Motor neuron (in vitro differentiated cells): Measurements from ENCODE around the gene COG6. TPM values are rescaled to one million over a fixed set of nuclear protein-coding genes. Genes with fewer than 3 reads are reported as not detected.

Experiments used
- ATAC-seq, 8 experiments: fragments of 200-7000 bp; cut with Tn5 transposase; replicated peaks in 6 of 8; 2 replicates each; pipeline ENCODE4 v1.8.0; 2021; ENCODE audit warnings: mild to moderate bottlenecking in 8 of 8, moderate library complexity in 8 of 8
- H3K27ac ChIP-seq, 2 donors: fragments of 250-450 bp; sonication (Bioruptor Pico); 2 replicates each; pipeline ENCODE4 v1.9.0; 2021; ENCODE audit warnings: antibody characterized with exemption in 2 of 2, mild to moderate bottlenecking in 2 of 2, moderate library complexity in 1 of 2
- H3K4me1 ChIP-seq, 2 donors: fragments of 250-450 bp; sonication (Bioruptor Pico); replicated peaks in 1 of 2; 2 replicates each; pipeline ENCODE4 v1.6.1; 2021; ENCODE audit warnings: antibody characterized with exemption in 2 of 2, mild to moderate bottlenecking in 2 of 2, moderate library complexity in 1 of 2
- H3K4me3 ChIP-seq, 5 donors: fragments of 250-450 bp; sonication (Bioruptor Pico); 2 replicates each; pipeline ENCODE4 v1.9.0; 2021; ENCODE audit warnings: antibody characterized with exemption in 5 of 5, mild to moderate bottlenecking in 5 of 5, moderate library complexity in 4 of 5
- WGBS, 10 experiments: fragments of 450-650 bp; shearing (Covaris generic); methylation state at CpG; one replicate each; pipeline ENCODE4 v1.0.0; 2022; 5-methylcytosine and 5-hydroxymethylcytosine counted together
- in situ Hi-C, 9 experiments: fragments of 400-800 bp; cut with MboI; loops; one replicate each; pipeline ENCODE4 v1.15.0; 2021; ENCODE audit warnings: low sequenced_read_pairs in 9 of 9, low pct_unique_long_range_greater_than_20kb in 2 of 9; ENCODE audit not compliant: unreplicated experiment in 9 of 9
- total RNA-seq, 8 experiments: library from RNA; unstranded; fragments of 300-600 nt; gene quantifications; 2 replicates each; pipeline versions ENCODE4 v1.2.3 to v1.2.4, GENCODE V29; 2022

COG6 gene
- total RNA-seq, 8 experiments from 2014 or later: 15.1 to 47.0 (median 26.1) TPM

DNA sequence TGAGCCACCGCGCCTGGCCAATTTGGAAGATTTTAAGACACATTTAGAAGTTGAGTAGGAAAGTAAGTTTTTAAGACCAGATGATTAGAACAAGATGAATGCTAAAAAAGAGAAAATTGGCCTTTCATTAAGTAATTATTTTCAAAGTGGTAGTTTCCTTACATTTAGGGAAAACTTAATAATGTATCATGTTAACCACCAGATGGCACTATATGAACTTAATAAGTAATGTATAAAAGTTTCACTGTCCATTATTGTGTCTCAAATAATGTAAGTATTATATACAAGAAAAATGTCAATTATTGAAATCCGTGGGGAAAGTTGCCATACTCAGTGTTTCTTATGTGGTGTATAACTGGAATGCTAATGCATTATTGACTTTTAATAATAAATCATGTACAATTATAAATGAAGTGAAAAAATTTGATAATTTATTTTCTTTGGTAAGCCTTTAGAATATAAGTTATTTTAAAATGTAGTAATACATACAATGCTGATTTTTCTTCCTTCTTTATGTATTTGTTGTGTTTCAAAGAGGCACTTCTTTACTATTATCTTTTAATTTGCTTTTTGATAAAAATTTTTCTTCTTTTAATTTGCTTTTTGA is 29.2 kb downstream of the COG6 start:
- Histone ChIP-seq H3K4me3 (no peak overlapping the region), H3K27ac (no peak overlapping the region), H3K4me1 (no peaks in the 10 kb centered on the region)
- in situ Hi-C loops: loop anchor here in 4 of 9 experiments (25.0 kb wide), 1 partner anchor 1003 kb away; no protein-coding TSS in a partner anchor
- peak in 1 of 8 experiments; percentile 34 for ATAC-seq
- WGBS, 10 experiments: 0 to 74% (median 22%) methylated on average over 1 to 3 of the region's 3 CpGs; no CpG with 5 or more reads in 1 of the 10 experiments

DNA sequence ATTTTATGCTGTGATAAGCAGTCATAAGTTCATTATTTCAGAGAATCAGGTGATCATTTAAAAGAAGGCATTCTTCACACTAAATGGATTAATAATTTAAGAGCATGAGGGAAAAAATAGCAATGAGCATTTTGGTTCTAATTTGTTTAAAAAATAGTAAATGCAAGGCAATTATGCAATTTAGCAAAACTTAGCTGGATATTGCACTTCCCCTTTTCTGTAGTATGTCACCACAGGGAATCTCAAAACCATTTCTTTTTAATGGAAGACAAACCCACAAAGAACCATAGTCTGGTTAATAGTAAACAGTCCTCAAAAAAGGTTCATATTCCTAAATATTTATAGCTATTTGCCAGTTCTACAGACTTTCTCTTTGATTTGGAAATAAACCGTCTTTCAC is 30.2 kb downstream of the COG6 start:
- no peaks in the 10 kb centered on the region for H3K4me1 ChIP-seq
- ATAC-seq: no peak
- in situ Hi-C loops: loop anchor here in 4 of 9 experiments (25.0 kb wide), 1 partner anchor 1002 kb away; no protein-coding TSS in a partner anchor
- 83 to 100% (median 100%) methylated on average over 1 of the region's 1 CpG; no CpG with 5 or more reads in 2 of the 10 experiments for WGBS, 10 experiments
- H3K4me3 ChIP-seq: no peak overlapping the region
- H3K27ac ChIP-seq: no peak overlapping the region

DNA sequence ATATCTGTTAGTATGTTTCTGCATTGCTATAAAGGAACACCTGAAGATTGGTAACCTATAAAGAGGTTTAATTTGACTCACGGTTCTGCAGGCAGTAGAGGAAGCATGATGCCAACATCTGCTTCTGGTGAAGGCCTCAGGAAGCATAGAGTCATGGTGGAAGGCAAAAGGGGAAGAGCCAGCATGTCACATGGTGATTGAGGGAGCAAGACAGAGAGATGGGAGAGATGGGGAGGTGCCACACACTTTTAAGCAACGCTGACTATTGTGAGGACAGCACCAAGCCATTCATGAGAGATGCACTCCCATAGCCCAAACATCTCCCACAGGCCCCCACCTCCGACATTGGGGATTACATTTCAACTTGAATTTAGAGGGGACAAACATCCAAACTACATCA is 32.8 kb downstream of the COG6 start:
- H3K27ac ChIP-seq: no peak overlapping the region
- ATAC-seq: no peak
- peaks cover 0 to 2% of the 10 kb centered on the region in 2 donors for H3K4me1 ChIP-seq
- in situ Hi-C loops: loop anchor here in 4 of 9 experiments (25.0 kb wide), 1 partner anchor 999 kb away; no protein-coding TSS in a partner anchor
- whole genome bisulfite sequencing, 10 experiments: 80 to 100% (median 90%) methylated on average over 1 to 3 of the region's 3 CpGs; no CpG with 5 or more reads in 3 of the 10 experiments
- H3K4me3 ChIP-seq: no peak overlapping the region

DNA sequence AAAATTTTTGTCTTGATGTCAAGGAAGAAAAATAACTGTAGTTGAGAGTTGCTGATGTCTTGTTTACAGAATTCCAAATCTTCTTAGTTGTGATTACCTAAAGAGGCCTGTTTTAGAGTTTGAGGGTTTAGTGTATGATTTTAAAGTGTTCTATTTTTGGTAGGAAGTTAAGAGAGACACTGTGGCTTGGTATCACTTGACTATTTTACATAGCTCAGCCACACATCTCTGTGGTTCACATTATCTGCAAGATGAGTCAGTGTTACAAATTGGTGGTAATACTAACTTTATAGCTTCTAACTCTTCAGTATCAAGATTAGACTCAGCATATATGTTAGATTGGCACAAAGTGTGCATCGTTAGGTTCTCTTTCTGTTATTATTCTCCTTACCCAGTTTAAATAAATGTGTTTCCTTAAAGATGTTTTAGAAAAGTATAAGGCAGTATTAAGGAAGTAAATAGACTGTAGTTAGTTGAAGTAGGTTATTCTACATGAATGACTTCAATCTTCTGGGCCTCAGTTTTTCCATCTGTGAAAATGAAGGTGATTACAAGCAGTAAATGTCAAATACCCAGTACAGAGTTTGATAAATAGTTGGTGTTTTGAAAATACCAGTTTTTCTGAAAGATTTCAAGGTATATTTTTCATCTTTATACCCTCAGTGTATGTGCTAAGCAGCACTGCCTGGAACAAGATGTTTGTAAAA is 33.4 kb downstream of the COG6 start:
- Histone ChIP-seq H3K27ac (no peak overlapping the region), H3K4me1 (peaks cover 0 to 2% of the 10 kb centered on the region in 2 donors), H3K4me3 (no peak overlapping the region)
- 57 to 100% (median 100%) methylated on average over 1 of the region's 1 CpG; no CpG with 5 or more reads in 4 of the 10 experiments for WGBS, 10 experiments
- peak in 2 of 8 experiments; percentile 62 to 77 for ATAC-seq
- in situ Hi-C loops: loop anchor here in 4 of 9 experiments (25.0 kb wide), 1 partner anchor 998 kb away; no protein-coding TSS in a partner anchor

DNA sequence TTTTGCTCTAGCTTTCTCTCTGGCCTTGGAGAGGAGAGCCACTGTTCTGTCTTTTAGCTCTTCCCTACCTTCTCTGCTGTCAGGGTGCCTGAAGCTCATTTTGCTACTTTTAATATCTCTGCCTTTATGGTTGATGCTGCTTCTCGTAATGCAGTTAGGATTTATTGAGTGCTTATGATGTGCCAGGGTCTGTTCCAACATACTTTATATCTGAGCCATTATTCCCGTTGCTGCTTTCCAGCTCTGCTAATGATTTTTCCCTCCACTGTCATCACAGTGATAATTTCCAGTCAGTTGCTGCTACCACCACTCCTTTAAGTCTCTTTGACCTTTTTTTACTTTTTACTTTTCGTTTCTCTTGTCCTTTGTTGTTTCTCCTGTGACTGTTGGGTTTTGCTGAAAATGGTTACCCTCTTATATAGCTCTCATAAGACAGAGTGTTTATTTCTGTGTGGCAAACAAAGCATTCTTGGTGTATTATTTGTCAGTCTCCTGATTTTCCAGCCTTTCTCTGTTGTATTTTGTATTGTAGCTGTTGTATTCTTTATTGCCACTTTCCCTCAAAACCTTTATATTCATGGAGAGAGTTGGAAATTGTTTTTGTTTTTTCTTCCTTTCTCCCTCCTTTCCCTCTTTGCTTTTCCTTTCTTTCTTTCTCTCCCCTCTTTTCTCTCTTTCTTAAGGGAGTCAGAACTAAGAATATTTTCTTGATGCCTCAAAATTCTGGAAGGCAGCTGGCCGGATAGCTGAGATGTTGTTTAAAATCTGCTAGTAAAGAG is 37.4 kb downstream of the COG6 start:
- H3K27ac ChIP-seq: no peak overlapping the region
- in situ Hi-C loops: loop anchor here in 4 of 9 experiments (25.0 kb wide), 1 partner anchor 994 kb away; no protein-coding TSS in a partner anchor
- H3K4me3 ChIP-seq: no peak overlapping the region
- ATAC-seq: peak in 2 of 8 experiments; percentile 29 to 54
- peaks cover 0 to 2% of the 10 kb centered on the region in 2 donors for H3K4me1 ChIP-seq
- WGBS, 10 experiments: 34 to 100% (median 73%) methylated on average over 1 to 4 of the region's 4 CpGs

DNA sequence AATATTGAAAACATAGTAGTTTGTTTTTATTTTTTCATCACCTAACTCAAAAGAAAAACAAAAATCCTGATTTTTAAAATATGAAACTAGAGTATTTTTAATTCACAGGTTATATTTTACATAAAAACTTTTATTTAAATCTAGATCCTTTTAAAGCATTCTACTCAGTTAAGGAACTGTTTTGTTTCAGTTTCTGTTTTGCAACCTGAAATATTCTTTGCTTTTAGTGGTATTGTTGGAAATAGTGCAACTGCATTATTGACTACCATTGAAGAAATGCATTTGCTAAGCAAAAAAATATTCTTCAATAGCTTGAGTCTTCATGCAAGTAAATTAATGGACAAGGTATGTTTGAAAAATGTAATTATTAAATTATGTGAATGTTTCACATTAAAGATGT is 43.8 kb downstream of the COG6 start:
- in situ Hi-C loops: loop anchor here in 4 of 9 experiments (25.0 kb wide), 1 partner anchor 988 kb away; no protein-coding TSS in a partner anchor
- no peak for ATAC-seq
- Histone ChIP-seq H3K27ac (no peak overlapping the region), H3K4me3 (no peak overlapping the region), H3K4me1 (no peaks in the 10 kb centered on the region)

DNA sequence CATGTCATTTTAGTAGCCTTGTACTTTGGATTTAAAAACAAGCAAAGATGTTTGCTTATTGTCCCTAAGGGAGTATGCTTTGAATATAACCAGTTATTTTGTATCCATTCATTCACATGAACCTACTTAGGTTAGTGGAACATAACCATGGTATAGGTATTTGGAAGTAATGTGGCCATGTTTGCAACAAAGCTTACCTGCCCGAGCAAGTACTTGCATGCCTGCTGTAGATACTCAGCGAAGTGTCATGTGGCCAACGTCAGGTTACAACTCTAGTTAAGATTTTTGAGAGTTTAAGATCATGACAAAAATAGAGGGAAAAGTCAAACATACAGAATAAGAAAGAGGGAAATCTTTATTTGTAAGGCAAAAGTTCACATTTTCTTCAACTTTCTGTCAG is 57.2 kb downstream of the COG6 start:
- 89 to 100% (median 96%) methylated on average over 1 to 3 of the region's 3 CpGs; no CpG with 5 or more reads in 1 of the 10 experiments for WGBS, 10 experiments
- no peak overlapping the region for H3K4me3 ChIP-seq
- ATAC-seq: no peak
- H3K4me1 ChIP-seq: no peaks in the 10 kb centered on the region
- in situ Hi-C loops: no loop called here
- no peak overlapping the region for H3K27ac ChIP-seq

DNA sequence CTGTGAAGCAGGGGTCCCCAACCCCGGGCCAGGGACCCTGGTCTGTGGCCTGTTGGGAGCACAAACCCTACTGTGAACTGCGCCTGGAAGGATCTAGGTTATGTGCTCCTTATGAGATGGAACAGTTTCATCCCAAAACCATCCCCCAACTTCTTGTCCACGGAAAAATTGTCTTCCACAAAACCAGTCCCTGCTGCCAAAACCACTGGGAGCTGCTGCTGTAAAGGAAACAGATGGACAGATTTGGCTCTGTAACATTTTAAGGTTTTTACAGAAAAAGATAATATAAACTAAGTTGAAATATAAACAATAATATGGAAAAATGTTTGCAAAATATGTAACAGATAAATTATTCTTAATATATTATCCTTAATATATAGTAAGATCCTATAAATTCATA is 73.7 kb downstream of the COG6 start:
- 67 to 100% (median 100%) methylated on average over 1 to 3 of the region's 3 CpGs; no CpG with 5 or more reads in 3 of the 10 experiments for WGBS, 10 experiments
- Histone ChIP-seq H3K27ac (no peak overlapping the region), H3K4me3 (no peak overlapping the region), H3K4me1 (no peaks in the 10 kb centered on the region)
- ATAC-seq: no peak
- in situ Hi-C loops: no loop called here

DNA sequence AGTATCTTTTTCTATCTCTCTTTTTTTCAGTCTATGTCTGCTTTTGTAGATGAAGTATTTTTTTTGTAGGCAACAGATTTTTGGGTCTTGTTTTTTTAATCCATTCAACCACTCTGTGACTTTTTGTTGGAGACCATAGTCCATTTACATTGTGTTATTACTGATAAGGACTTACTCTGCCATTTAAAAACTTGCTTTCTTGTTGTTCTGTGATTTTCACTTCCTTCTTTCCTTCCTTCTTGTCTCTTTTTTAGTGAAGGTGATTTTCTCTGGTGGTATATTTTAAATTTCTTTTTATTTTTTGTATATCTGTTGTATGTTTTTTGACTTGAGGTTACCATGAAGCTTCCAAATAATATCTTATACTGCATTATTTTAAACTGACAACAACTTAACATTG is 79.5 kb downstream of the COG6 start:
- ATAC-seq: no peak
- in situ Hi-C loops: no loop called here

DNA sequence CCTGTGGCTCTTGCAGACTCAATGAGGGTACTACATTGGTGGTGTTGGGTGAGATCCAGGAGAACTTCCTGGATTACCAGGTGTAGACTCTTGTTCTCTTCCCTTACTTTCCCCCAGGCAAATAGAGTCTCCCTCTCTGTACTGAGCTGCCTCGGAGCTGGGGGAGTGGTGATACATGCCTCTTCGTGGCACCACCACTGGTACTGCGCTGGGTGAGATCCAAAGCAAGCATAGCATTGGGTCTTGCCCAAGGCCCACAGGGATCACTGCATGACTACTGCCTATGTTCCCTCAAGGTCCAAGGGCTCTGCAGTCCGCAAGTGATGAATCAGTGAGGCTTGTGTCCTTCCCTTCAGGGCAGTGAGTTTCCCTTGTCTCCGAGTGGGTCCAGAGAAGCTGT is 81.6 kb downstream of the COG6 start:
- H3K4me1 ChIP-seq: no peaks in the 10 kb centered on the region
- WGBS, 10 experiments: 94 to 100% (median 100%) methylated on average over 1 to 5 of the region's 5 CpGs; no CpG with 5 or more reads in 5 of the 10 experiments
- in situ Hi-C loops: no loop called here
- no peak overlapping the region for H3K4me3 ChIP-seq
- no peak for ATAC-seq
- H3K27ac ChIP-seq: no peak overlapping the region

More for the DNA sequence above, 79.5 kb downstream of the COG6 start:
- H3K4me1 ChIP-seq: no peaks in the 10 kb centered on the region
- H3K27ac ChIP-seq: no peak overlapping the region
- no peak overlapping the region for H3K4me3 ChIP-seq

DNA sequence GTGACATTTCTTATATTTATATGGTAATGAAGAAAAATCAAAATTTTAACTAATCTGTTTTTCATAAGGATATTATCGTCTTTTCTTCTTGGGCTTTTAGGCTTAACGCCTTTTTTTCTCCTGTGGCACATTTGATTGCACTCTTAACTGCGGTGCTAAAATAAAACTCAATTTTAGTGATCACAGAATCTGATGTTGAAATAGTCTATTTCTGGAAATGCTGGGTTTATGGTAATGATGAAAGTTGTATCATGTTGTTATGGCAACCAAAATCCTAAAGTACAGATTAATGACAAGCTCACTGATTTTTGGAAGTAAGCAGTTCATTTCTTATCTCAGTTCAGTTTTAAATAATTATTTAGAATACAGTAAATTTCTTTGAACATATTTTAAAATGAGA is 85.3 kb downstream of the COG6 start:
- no peak for ATAC-seq
- Histone ChIP-seq H3K4me3 (no peak overlapping the region), H3K27ac (no peak overlapping the region), H3K4me1 (no peaks in the 10 kb centered on the region)
- 88 to 100% (median 100%) methylated on average over 1 to 3 of the region's 3 CpGs; no CpG with 5 or more reads in 1 of the 10 experiments for WGBS, 10 experiments
- in situ Hi-C loops: no loop called here

DNA sequence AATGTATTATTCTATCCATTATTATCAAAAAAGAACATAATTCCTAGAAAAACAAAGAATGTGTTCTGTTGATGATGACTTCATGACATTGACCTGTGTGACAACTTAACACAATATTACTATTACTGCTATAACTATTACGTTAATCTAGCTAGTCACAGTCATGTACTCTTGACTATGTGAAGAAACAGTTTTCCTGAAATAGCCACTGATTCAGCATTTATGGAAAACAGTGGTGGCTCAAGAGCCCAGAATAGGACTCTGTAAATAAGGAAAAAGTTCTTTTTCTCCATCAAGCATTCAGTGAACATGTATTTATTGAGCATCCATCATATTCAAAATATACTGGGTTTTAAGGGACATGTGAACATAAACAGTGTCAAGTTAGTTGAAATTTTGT is 93.5 kb downstream of the COG6 start:
- H3K4me1 ChIP-seq: no peaks in the 10 kb centered on the region
- in situ Hi-C loops: no loop called here
- no peak overlapping the region for H3K27ac ChIP-seq
- 20 to 100% (median 69%) methylated on average over 1 of the region's 1 CpG; no CpG with 5 or more reads in 2 of the 10 experiments for WGBS, 10 experiments
- no peak overlapping the region for H3K4me3 ChIP-seq
- peak in 2 of 8 experiments; percentile 76 to 82 for ATAC-seq

DNA sequence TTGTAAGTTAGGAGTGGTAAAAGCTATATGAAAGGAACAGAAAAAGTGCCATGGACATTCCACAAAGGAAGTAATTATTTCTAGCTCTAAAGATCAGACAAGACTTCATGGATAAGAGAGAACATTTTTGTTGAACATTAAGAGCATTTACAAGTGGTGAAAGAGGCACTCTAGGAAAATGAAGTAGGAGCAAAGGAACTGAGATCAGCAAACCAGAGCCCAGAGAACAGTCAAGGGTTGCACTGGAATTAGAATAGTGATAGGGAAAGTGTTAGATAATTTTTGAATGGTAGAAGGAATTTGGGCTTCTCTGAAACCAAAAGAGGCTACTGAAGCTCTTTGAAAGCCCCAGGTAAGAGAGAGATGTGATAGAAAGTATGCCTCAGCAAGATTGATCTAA is 94.1 kb downstream of the COG6 start:
- in situ Hi-C loops: no loop called here
- Histone ChIP-seq H3K4me3 (no peak overlapping the region), H3K27ac (no peak overlapping the region), H3K4me1 (no peaks in the 10 kb centered on the region)
- ATAC-seq: no peak
